SH-SY5Y (cell line): Measurements from ENCODE around the gene MRPS25.

Experiments
- GATA2 ChIP-seq: IDR thresholded peaks from 2 replicates; pipeline ENCODE4 v1.6.1; 2011; ENCODE audit warnings: mild to moderate bottlenecking, low read depth, low read length
- GATA3 ChIP-seq: IDR thresholded peaks from 2 replicates; pipeline ENCODE4 v1.6.1; 2011; ENCODE audit warnings: low read depth, mild to moderate bottlenecking, low read length, moderate library complexity

DNA sequence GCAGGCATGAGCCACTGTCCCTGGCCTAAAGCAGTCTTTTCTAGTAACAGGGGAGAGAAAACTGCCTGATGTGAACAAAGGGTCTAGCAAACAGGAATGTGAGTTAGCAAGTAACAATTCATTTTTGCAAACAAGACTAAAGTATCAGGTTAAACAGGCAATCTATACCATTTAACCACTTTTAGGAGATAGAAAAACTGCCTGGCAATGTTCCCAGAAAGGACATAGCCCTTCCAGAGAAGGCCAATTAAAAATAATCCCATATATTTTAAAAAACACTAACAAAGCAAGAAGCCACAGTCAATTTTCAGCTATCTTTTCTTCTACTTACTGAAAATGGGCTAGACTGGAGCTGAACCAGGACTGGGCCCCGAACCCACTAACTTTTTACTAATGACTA is 27.6 kb upstream of the MRPS25 start:
- TF ChIP-seq GATA2 (no peak), GATA3 (no peak)
